Body of pancreas (tissue), 4 donors: Measurements from ENCODE around the gene TNFRSF18. TPM values are rescaled to one million over a fixed set of nuclear protein-coding genes. Genes with fewer than 3 reads are reported as not detected.
A peak's percentile ranks its signal among the peaks of the same experiment; 100 is the strongest.

Experiments used
- ATAC-seq: fragments of 150-250 bp; one replicate; pipeline ENCODE4 v1.9.1; 2016
- DNase-seq, 4 donors: peaks; one replicate each; pipeline ENCODE4 v3.0.0-alpha.2; 2019
- H3K27ac ChIP-seq, 4 donors: fragments of 200-600 bp; sonication (generic); 1 replicate in 3 of 4; 2 replicates in 1 of 4; pipeline versions ENCODE4 v1.5.1 to v1.6.1; 2016 to 2019; ENCODE audit warnings: mild to moderate bottlenecking in 1 of 4, mixed read lengths in 1 of 4, moderate library complexity in 1 of 4
- H3K27me3 ChIP-seq, 2 donors: fragments of 200-600 bp; sonication (generic); one replicate each; pipeline ENCODE4 v1.6.0; 2016; ENCODE audit warnings: mild to moderate bottlenecking in 1 of 2
- H3K36me3 ChIP-seq, 2 donors: fragments of 200-600 bp; sonication (generic); replicated peaks in 1 of 2; 2 replicates each; pipeline ENCODE4 v1.5.1; 2016; ENCODE audit warnings: low read depth in 2 of 2; ENCODE audit not compliant: insufficient read depth in 1 of 2
- H3K4me1 ChIP-seq: fragments of 200-600 bp; sonication (generic); one replicate; pipeline ENCODE4 v1.6.0; 2016
- H3K4me3 ChIP-seq, 2 donors: fragments of 200-600 bp; sonication (generic); 1 replicate in 1 of 2; 2 replicates in 1 of 2; pipeline ENCODE4 v1.5.1; 2016 to 2019
- H3K9me3 ChIP-seq, 3 donors: fragments of 200-600 bp; sonication (generic); 1 replicate in 2 of 3; 2 replicates in 1 of 3; pipeline ENCODE4 v1.5.1; 2016
- CTCF ChIP-seq, 7 experiments: fragments of 450-650 bp in 4 of 7; fragments of 200-600 bp in 3 of 7; sonication (generic) in 3 of 7; IDR thresholded peaks; one replicate each; pipeline ENCODE4 v1.5.1; 2016 to 2019; ENCODE audit warnings: antibody characterized with exemption in 7 of 7
- POLR2A ChIP-seq, 3 donors: fragments of 450-650 bp; IDR thresholded peaks; one replicate each; pipeline ENCODE4 v1.6.1; 2016; ENCODE audit warnings: antibody characterized with exemption in 3 of 3, mild to moderate bottlenecking in 2 of 3
- WGBS, 2 donors: methylation state at CpG; one replicate each; pipeline ENCODE4 v1.1.5; 2017; 5-methylcytosine and 5-hydroxymethylcytosine counted together
- intact Hi-C: fragments of 100-400 bp; cut with DNase I; formaldehyde crosslinking; loops from one replicate; pipeline ENCODE4 v1.15.1; 2023
- total RNA-seq, 2 donors: library from RNA; depleted of rRNA; stranded (reverse); fragments of >200 nt; gene quantifications; one replicate each; pipeline ENCODE4 v1.1.0, GENCODE V29; 2016

Gene TNFRSF18
- total RNA-seq, 2 donors from 2014 or later: not detected

GRCh38 chr1:1200876-1201810 is 5.2 kb downstream of the TNFRSF18 start:
- Histone ChIP-seq H3K36me3 (no peaks in the 10 kb centered on the region), H3K9me3 (no peaks in the 10 kb centered on the region), H3K4me1 (peaks cover 14% of the 10 kb centered on the region), H3K27me3 (peaks cover 0 to 16% of the 10 kb centered on the region in 2 donors), H3K4me3 (peak overlapping the region; percentile 9 to 17), H3K27ac (no peak overlapping the region)
- intact Hi-C loops: no loop called here
- TF ChIP-seq CTCF (IDR thresholded peaks at IDR 0.05) (no peak), POLR2A (IDR thresholded peaks at IDR 0.05) (no peak)
- DNase-seq: peak in 3 of 4 donors; percentile 25 to 44 (median 44)
- WGBS, 2 donors: 2% methylated on average over 57 of the region's 109 CpGs; no CpG with 5 or more reads in 1 of the 2 donors
- ATAC-seq: peak; percentile 33

GRCh38 chr1:1199961-1200875 is 6.2 kb downstream of the TNFRSF18 start:
- no peak for ATAC-seq
- no peak for DNase-seq
- H3K27me3 ChIP-seq: peaks cover 0 to 13% of the 10 kb centered on the region in 2 donors

GRCh38 chr1:1199141-1199960 is 7.0 kb downstream of the TNFRSF18 start:
- H3K9me3 ChIP-seq: no peaks in the 10 kb centered on the region
- DNase-seq: no peak
- no peak for ATAC-seq

More at GRCh38 chr1:1199961-1200875, 6.2 kb downstream of the TNFRSF18 start:
- H3K4me1 ChIP-seq: peaks cover 11% of the 10 kb centered on the region
- no peaks in the 10 kb centered on the region for H3K9me3 ChIP-seq
- no peaks in the 10 kb centered on the region for H3K36me3 ChIP-seq
- TF ChIP-seq CTCF (IDR thresholded peaks at IDR 0.05) (no peak), POLR2A (IDR thresholded peaks at IDR 0.05) (no peak)
- no peak overlapping the region for H3K27ac ChIP-seq
- 62 to 77% methylated on average over 8 to 31 of the region's 31 CpGs for WGBS, 2 donors
- no peak overlapping the region for H3K4me3 ChIP-seq
- intact Hi-C loops: no loop called here

More at GRCh38 chr1:1199141-1199960, 7.0 kb downstream of the TNFRSF18 start:
- intact Hi-C loops: no loop called here
- WGBS, 2 donors: 60 to 82% methylated on average over 2 to 22 of the region's 22 CpGs
- H3K27ac ChIP-seq: no peak overlapping the region
- no peaks in the 10 kb centered on the region for H3K36me3 ChIP-seq
- no peak overlapping the region for H3K4me3 ChIP-seq
- H3K4me1 ChIP-seq: peaks cover 11% of the 10 kb centered on the region
- H3K27me3 ChIP-seq: peaks cover 0 to 13% of the 10 kb centered on the region in 2 donors
- TF ChIP-seq POLR2A (IDR thresholded peaks at IDR 0.05) (no peak), CTCF (IDR thresholded peaks at IDR 0.05) (no peak)
